HepG2 (cell line): Measurements from ENCODE around the gene RPL3. TPM values are rescaled to one million over a fixed set of nuclear protein-coding genes. Genes with fewer than 3 reads are reported as not detected.

ENCODE experiments used
- ARNT2 ChIP-seq: sonication (generic); formaldehyde crosslinking; IDR thresholded peaks from 2 replicates; pipeline ENCODE4 v1.8.0; 2022; ENCODE audit warnings: mild to moderate bottlenecking, low read depth, missing genetic modification reagents, moderate library complexity
- EED ChIP-seq: sonication (generic); formaldehyde crosslinking; IDR thresholded peaks from 2 replicates; pipeline ENCODE4 v1.5.0; 2020; ENCODE audit warnings: mild to moderate bottlenecking, missing genetic modification reagents
- ELF1 ChIP-seq: sonication (generic); formaldehyde crosslinking; IDR thresholded peaks from 2 replicates; pipeline ENCODE4 v1.4.0; 2020; ENCODE audit warnings: missing genetic modification reagents
- ESRRA ChIP-seq: sonication (generic); formaldehyde crosslinking; IDR thresholded peaks from 2 replicates; pipeline ENCODE4 v1.5.1; 2020; ENCODE audit warnings: mild to moderate bottlenecking, low read depth, missing genetic modification reagents
- GRHL1 ChIP-seq: sonication (generic); formaldehyde crosslinking; conservative IDR thresholded peaks from 2 replicates; pipeline ENCODE4 v1.8.0; 2022; ENCODE audit warnings: missing genetic modification reagents
- HNRNPL ChIP-seq: fragments of 200-400 bp; formaldehyde crosslinking; IDR thresholded peaks from 2 replicates; pipeline ENCODE4 v1.6.1; 2017; ENCODE audit warnings: mild to moderate bottlenecking, low read depth, low read length
- KDM1A ChIP-seq: IDR thresholded peaks from 2 replicates; pipeline ENCODE4 v1.6.1; 2016; ENCODE audit warnings: missing compliant biosample characterization
- KDM3A ChIP-seq: IDR thresholded peaks from 2 replicates; pipeline ENCODE4 v1.6.1; 2018; ENCODE audit warnings: low read depth, missing compliant biosample characterization
- LBX2 ChIP-seq: sonication (generic); formaldehyde crosslinking; IDR thresholded peaks from 2 replicates; pipeline ENCODE4 v1.5.0; 2020; ENCODE audit warnings: missing genetic modification reagents, mild to moderate bottlenecking, borderline replicate concordance
- MBD4 ChIP-seq: IDR thresholded peaks from 2 replicates; pipeline ENCODE4 v1.6.1; 2012; ENCODE audit warnings: low read length, inconsistent platforms, borderline replicate concordance
- MEIS1 ChIP-seq: sonication (generic); formaldehyde crosslinking; IDR thresholded peaks from 2 replicates; pipeline ENCODE4 v1.9.0; 2021; ENCODE audit warnings: mild to moderate bottlenecking, missing genetic modification reagents, moderate library complexity, borderline replicate concordance
- MXD4 ChIP-seq: IDR thresholded peaks from 2 replicates; pipeline ENCODE4 v1.6.1; 2016; ENCODE audit warnings: mild to moderate bottlenecking, missing biosample characterization, missing genetic modification reagents
- PITX1 ChIP-seq: sonication (generic); formaldehyde crosslinking; IDR thresholded peaks from 2 replicates; pipeline ENCODE4 v1.5.1; 2020; ENCODE audit warnings: mild to moderate bottlenecking, missing genetic modification reagents
- POLR2G ChIP-seq: fragments of 200-400 bp; formaldehyde crosslinking; IDR thresholded peaks from 2 replicates; pipeline ENCODE4 v1.6.1; 2018; ENCODE audit warnings: mild to moderate bottlenecking, low read depth, low read length, moderate library complexity
- TEAD3 ChIP-seq: optimal IDR thresholded peaks from 2 replicates; pipeline ENCODE3; 2016; ENCODE audit warnings: borderline replicate concordance
- TRAFD1 ChIP-seq: sonication (generic); formaldehyde crosslinking; IDR thresholded peaks from 2 replicates; pipeline ENCODE4 v1.5.1; 2020; ENCODE audit warnings: missing genetic modification reagents, mild to moderate bottlenecking, borderline replicate concordance
- XRCC5 ChIP-seq: fragments of 200-400 bp; formaldehyde crosslinking; optimal IDR thresholded peaks from 2 replicates; pipeline ENCODE3; 2017; ENCODE audit warnings: mild to moderate bottlenecking, low read length
- ZBTB20 ChIP-seq: sonication (generic); formaldehyde crosslinking; IDR thresholded peaks from 2 replicates; pipeline ENCODE4 v1.8.1; 2023; ENCODE audit warnings: missing genetic modification reagents, low read depth, mild to moderate bottlenecking, borderline replicate concordance
- ZBTB7B ChIP-seq: sonication (generic); formaldehyde crosslinking; IDR thresholded peaks from 2 replicates; pipeline ENCODE4 v1.4.0; 2020; ENCODE audit warnings: missing genetic modification reagents
- ZNF10 ChIP-seq: sonication (generic); formaldehyde crosslinking; IDR thresholded peaks from 2 replicates; pipeline ENCODE4 v1.4.0; 2020; ENCODE audit warnings: mild to moderate bottlenecking, low read depth, missing genetic modification reagents, borderline replicate concordance
- ZNF207 ChIP-seq: fragments of 450-650 bp; IDR thresholded peaks from 2 replicates; pipeline ENCODE4 v1.6.1; 2016; ENCODE audit warnings: antibody characterized with exemption, borderline replicate concordance
- ZNF230 ChIP-seq: sonication (generic); formaldehyde crosslinking; IDR thresholded peaks from 2 replicates; pipeline ENCODE4 v1.4.0; 2020; ENCODE audit warnings: mild to moderate bottlenecking, missing genetic modification reagents
- ZNF333 ChIP-seq: sonication (generic); formaldehyde crosslinking; IDR thresholded peaks from 2 replicates; pipeline ENCODE4 v1.4.0; 2020; ENCODE audit warnings: mild to moderate bottlenecking, missing genetic modification reagents, borderline replicate concordance
- ZNF543 ChIP-seq: sonication (generic); formaldehyde crosslinking; IDR thresholded peaks from 2 replicates; pipeline ENCODE4 v1.4.0; 2020; ENCODE audit warnings: mild to moderate bottlenecking, missing genetic modification reagents
- ZNF550 ChIP-seq: sonication (generic); formaldehyde crosslinking; IDR thresholded peaks from 2 replicates; pipeline ENCODE4 v1.4.0; 2020; ENCODE audit warnings: mild to moderate bottlenecking, missing genetic modification reagents, borderline replicate concordance
- ZNF619 ChIP-seq: sonication (generic); formaldehyde crosslinking; IDR thresholded peaks from 2 replicates; pipeline ENCODE4 v1.4.0; 2020; ENCODE audit warnings: mild to moderate bottlenecking, missing genetic modification reagents
- ZNF773 ChIP-seq: sonication (generic); formaldehyde crosslinking; IDR thresholded peaks from 2 replicates; pipeline ENCODE4 v1.4.0; 2020; ENCODE audit warnings: missing genetic modification reagents, borderline replicate concordance
- polyA plus RNA-seq, 8 experiments: library from polyadenylated mRNA; depleted of rRNA in 3 of 8; stranded (reverse) in 7 of 8; unstranded in 1 of 8; fragments of >200 nt; fragmentation: Illumina TruSeq in 4 of 8; extraction: Trizol in 4 of 8; gene quantifications; 2 replicates each; pipeline versions ENCODE4 v1.2.1 to v1.2.3, GENCODE V29; 2011 to 2016; ENCODE audit warnings: low read depth in 4 of 8, missing spikeins in 1 of 8, mixed read lengths in 1 of 8; ENCODE audit not compliant: insufficient read depth in 1 of 8
- total RNA-seq, 5 experiments: library from RNA; depleted of rRNA; stranded (reverse); fragments of >200 nt; fragmentation: Illumina TruSeq; extraction: Trizol; gene quantifications; 2 replicates each; pipeline ENCODE4 v1.2.3, GENCODE V29; 2016; ENCODE audit warnings: low read depth in 1 of 5

Gene RPL3
- total and polyA plus RNA-seq, 2 of the 13 experiments (the other 11 are each of a cell fraction or from before 2014, with no cell fraction given) = 1,051 to 3,279 TPM

GRCh38 chr22:39297490-39298240, 21.8 kb downstream of the RPL3 start (continued):
- TF ChIP-seq MXD4 = no peak
- no peak for TF ChIP-seq ESRRA (CRISPR knock-in tag)
- TF ChIP-seq ZNF333 = no peak
- TF ChIP-seq EED (CRISPR knock-in tag) = no peak
- peak; percentile 34; the same call in 1 of the 2 replicates for TF ChIP-seq ELF1
- TF ChIP-seq TEAD3 = peak; percentile 24
- no peak for TF ChIP-seq ZNF550 (CRISPR knock-in tag)
- TF ChIP-seq LBX2 (CRISPR knock-in tag) = no peak
- TF ChIP-seq HNRNPL = peak; percentile 92
- TF ChIP-seq ZNF619 (CRISPR knock-in tag) = 0 out of 2 replicates have a peak, but pooled peaks have one; percentile 8
- no peak for TF ChIP-seq ZNF10 (CRISPR knock-in tag)
- TF ChIP-seq ZBTB7B = no peak
- TF ChIP-seq XRCC5 = no peak
- TF ChIP-seq MEIS1 (CRISPR knock-in tag) = 0 out of 2 replicates have a peak, but pooled peaks have one; percentile 50
- TF ChIP-seq ZNF230 (CRISPR knock-in tag) = no peak
- peak; percentile 68; the same call in 1 of the 2 replicates for TF ChIP-seq ZNF543 (CRISPR knock-in tag)
- TF ChIP-seq GRHL1 (CRISPR knock-in tag) = no peak
- peak; percentile 55; the same call in 1 of the 2 replicates for TF ChIP-seq ZNF773 (CRISPR knock-in tag)
- TF ChIP-seq POLR2G = peak; percentile 24; the same call in 1 of the 2 replicates
- no peak for TF ChIP-seq ZNF207
- TF ChIP-seq MBD4 = no peak
- TF ChIP-seq KDM3A (CRISPR knock-in tag) = peak; percentile 50; the same call in 1 of the 2 replicates
- 0 out of 2 replicates have a peak, but pooled peaks have one; percentile 19 for TF ChIP-seq KDM1A (CRISPR knock-in tag)
- TF ChIP-seq ZBTB20 (CRISPR knock-in tag) = no peak
- no peak for TF ChIP-seq PITX1
- TF ChIP-seq TRAFD1 (CRISPR knock-in tag) = no peak
- TF ChIP-seq ARNT2 (CRISPR knock-in tag) = no peak
